Measurements from ENCODE around the gene DNAH2.

The DNAH2 gene

DNA sequence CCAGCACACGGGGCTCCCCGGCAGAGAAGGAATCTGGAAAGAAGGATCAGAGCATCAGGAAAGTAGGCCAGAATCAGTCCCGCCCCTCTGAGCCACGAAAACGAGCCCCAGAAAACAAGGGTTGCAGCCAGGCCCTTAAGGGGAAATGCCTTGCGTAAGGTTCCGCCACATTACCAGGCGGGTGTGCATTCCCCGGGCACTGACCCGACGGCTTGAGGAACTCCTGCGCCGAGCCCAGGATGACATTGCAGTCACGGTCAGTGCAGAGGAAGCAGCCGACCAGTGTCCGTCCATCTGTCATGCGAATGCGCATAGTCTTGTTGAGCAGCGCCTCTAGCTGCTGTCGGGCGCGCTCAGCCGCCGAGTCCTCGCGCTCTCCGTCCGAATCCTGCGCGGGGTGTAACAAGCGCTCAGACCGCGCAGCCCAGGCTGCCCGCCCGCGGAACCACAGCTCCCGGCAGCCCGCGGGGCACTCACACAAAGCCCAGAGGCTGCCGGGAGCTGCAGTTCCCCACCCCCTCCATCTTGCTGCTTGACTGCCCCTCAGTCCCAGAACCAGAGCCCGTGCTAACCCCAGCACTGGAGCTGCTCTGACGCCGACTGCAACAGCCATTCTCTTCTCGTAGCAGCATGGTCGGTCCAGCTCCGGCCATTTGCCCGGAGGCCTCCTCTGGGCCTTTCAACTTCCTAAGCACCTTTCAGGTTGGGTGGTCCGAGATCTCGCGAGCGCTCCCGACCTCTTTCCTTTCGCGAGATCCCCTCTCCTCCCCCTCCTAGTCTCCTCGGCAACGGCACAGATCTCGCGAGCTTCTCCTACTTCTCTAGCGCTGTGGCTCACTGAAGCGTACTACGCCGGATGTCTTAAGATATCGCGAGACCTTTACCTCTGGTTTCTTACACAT lies 139.5 kb downstream of the DNAH2 start, which contains the start of gene NAA38 (continued):
- TF ChIP-seq ZNF398 (tag by site-specific recombination; IDR thresholded peaks at IDR 0.05) (peak; percentile 76), ZBTB17 (tag by site-specific recombination; IDR thresholded peaks at IDR 0.05) (peak; percentile 92), PBX3 (CRISPR knock-in tag; IDR thresholded peaks at IDR 0.05) (peak; percentile 35; the same call in 1 of the 2 replicates), ZBTB49 (tag by site-specific recombination; IDR thresholded peaks at IDR 0.05; ENCODE audit: low read depth) (no peak), HOXA7 (CRISPR knock-in tag; IDR thresholded peaks at IDR 0.05; ENCODE audit: borderline replicate concordance) (no peak), ZNF391 (tag by site-specific recombination; IDR thresholded peaks at IDR 0.05; ENCODE audit: borderline replicate concordance, low read depth) (0 out of 2 replicates have a peak, but pooled peaks have one; percentile 18), GFI1B (tag by site-specific recombination; IDR thresholded peaks at IDR 0.05) (no peak), ZNF121 (tag by site-specific recombination; IDR thresholded peaks at IDR 0.05) (no peak), ZNF785 (tag by site-specific recombination; IDR thresholded peaks at IDR 0.05) (no peak), SALL2 (tag by site-specific recombination; IDR thresholded peaks at IDR 0.05; ENCODE audit: borderline replicate concordance) (no peak), ZNF626 (tag by site-specific recombination; IDR thresholded peaks at IDR 0.05) (no peak), ZBTB48 (tag by site-specific recombination; IDR thresholded peaks at IDR 0.05) (peak; percentile 44; the same call in 1 of the 2 replicates), ZNF549 (tag by site-specific recombination; IDR thresholded peaks at IDR 0.05) (no peak), IKZF3 (tag by site-specific recombination; IDR thresholded peaks at IDR 0.05) (no peak), ZNF658 (tag by site-specific recombination; IDR thresholded peaks at IDR 0.05) (no peak), ZNF169 (tag by site-specific recombination; IDR thresholded peaks at IDR 0.05) (no peak), TSHZ1 (tag by site-specific recombination; IDR thresholded peaks at IDR 0.05; ENCODE audit: borderline replicate concordance) (no peak), KLF10 (tag by site-specific recombination; IDR thresholded peaks at IDR 0.05) (no peak), MEIS1 (CRISPR knock-in tag; IDR thresholded peaks at IDR 0.05; ENCODE audit: borderline replicate concordance) (no peak), ZNF174 (tag by site-specific recombination; IDR thresholded peaks at IDR 0.05) (no peak), ZNF600 (tag by site-specific recombination; IDR thresholded peaks at IDR 0.05) (peak; percentile 99), ZNF654 (tag by site-specific recombination; IDR thresholded peaks at IDR 0.05; ENCODE audit: low read depth) (no peak; the same call in 1 of the 2 replicates), RBAK (tag by site-specific recombination; IDR thresholded peaks at IDR 0.05) (no peak), ZNF529 (tag by site-specific recombination; IDR thresholded peaks at IDR 0.05; ENCODE audit: insufficient replicate concordance) (no peak), MYNN (tag by site-specific recombination; IDR thresholded peaks at IDR 0.05; ENCODE audit: borderline replicate concordance) (peak; percentile 47; the same call in 1 of the 2 replicates), ZNF132 (tag by site-specific recombination; IDR thresholded peaks at IDR 0.05; ENCODE audit: borderline replicate concordance) (no peak)
- TF ChIP-seq, protein P1, sequence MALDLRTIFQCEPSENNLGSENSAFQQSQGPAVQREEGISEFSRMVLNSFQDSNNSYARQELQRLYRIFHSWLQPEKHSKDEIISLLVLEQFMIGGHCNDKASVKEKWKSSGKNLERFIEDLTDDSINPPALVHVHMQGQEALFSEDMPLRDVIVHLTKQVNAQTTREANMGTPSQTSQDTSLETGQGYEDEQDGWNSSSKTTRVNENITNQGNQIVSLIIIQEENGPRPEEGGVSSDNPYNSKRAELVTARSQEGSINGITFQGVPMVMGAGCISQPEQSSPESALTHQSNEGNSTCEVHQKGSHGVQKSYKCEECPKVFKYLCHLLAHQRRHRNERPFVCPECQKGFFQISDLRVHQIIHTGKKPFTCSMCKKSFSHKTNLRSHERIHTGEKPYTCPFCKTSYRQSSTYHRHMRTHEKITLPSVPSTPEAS (tag by site-specific recombination; IDR thresholded peaks at IDR 0.05): 0 out of 2 replicates have a peak, but pooled peaks have one; percentile 21
- TF ChIP-seq, protein P2, sequence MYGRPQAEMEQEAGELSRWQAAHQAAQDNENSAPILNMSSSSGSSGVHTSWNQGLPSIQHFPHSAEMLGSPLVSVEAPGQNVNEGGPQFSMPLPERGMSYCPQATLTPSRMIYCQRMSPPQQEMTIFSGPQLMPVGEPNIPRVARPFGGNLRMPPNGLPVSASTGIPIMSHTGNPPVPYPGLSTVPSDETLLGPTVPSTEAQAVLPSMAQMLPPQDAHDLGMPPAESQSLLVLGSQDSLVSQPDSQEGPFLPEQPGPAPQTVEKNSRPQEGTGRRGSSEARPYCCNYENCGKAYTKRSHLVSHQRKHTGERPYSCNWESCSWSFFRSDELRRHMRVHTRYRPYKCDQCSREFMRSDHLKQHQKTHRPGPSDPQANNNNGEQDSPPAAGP (tag by site-specific recombination; IDR thresholded peaks at IDR 0.05): peak; percentile 72; the same call in 1 of the 2 replicates

All from HEK293 (cell line).